ENCODE results near the gene ATPAF1.

The ATPAF1 gene

DNA sequence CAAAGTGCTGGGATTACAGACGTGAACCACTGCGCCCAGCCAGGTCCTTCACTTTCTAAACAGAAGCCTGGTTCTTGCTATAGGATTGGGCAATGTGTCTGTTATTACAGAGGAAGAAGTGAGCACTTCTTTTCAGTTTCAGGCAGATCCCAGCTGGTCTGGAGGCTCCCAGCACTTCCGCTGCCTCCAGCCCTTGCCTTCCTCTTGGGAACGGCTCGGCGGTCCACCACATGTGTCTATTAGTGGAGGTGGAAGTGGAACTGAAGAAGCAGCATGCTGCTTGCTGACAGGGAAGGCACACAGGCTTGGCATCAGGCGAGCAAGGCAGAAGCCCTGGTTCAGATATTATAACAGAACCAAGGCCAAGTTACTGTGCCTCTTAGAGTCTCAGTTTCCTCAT is 81.1 kb downstream of the ATPAF1 start:
- DNase-seq (ENCODE audit: low read depth), result no peak

DNA sequence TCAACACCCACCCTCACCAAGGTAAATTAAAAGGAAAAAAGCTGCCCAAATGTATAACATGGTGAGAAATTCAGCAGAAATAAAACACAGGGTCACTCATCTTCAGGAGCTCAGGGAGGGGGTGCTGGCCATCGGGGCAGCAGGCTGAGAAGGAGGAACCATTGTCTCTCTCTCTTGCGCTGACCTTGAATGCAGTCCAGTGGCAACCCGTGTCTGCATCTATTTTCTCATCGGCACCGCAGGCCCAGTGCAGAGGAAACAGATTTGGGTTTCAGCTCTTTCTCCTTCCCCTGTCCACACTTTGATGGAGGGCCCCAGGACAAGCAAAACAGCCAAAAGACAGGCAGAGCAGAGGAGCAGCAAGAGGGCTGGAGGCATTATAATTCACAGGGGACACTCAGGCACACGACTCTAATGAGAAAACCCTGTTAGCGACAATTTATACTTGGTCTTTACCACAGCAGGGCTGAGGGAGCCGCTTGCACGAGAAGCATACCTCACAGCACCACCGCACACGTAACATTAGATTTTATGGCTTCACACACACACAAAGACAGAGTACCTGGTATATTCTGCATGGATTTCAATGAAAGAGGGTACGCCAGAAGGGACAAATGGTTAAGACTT is 82.7 kb downstream of the ATPAF1 start:
- DNase-seq (ENCODE audit: low read depth), result no peak

DNA sequence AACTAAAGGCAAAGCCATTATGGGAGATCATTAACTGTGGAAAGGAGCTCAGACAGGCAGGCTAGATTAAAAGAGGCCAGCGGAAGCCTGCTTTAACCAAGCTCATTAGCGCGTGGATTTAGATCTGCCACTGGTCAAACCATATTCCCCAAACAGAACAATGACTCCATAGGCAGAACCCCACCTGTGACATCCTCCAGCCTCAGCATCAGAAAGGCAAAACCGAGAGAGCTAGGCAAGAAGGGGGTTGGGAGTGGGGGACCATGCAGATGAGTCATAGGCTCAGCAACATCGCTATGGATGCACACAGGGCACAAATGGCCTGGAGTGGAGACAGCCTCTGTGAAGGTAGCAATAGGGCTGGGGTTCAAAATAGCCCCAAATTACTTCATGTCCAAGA is 84.7 kb downstream of the ATPAF1 start:
- no peak for DNase-seq (ENCODE audit: low read depth)

DNA sequence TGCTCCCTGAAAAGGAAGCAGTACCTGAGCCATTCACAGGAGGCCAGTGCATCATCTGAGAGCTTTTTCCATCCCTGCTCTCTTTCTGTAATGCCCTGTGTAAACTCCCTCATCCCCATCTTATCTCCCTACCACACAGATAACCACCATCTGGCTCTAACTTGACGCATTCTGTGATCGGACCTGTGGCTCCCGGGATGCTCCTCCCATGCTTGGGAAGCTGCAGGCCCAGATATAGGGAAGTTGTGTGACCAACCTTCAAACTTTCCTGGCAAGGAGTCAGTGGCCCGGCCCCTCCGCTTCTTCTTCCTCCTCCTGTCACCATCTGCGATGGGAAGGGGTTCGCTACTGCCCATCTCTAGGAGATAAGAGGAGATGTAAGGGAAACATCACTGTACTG is 85.2 kb downstream of the ATPAF1 start:
- DNase-seq (ENCODE audit: low read depth), result no peak
